ENCODE data around the gene SUPT4H1. TPM values are rescaled to one million over a fixed set of nuclear protein-coding genes. Genes with fewer than 3 reads are reported as not detected.

SUPT4H1 gene
- total RNA-seq, 2 donors from 2014 or later, result 50.0 to 51.4 TPM

DNA sequence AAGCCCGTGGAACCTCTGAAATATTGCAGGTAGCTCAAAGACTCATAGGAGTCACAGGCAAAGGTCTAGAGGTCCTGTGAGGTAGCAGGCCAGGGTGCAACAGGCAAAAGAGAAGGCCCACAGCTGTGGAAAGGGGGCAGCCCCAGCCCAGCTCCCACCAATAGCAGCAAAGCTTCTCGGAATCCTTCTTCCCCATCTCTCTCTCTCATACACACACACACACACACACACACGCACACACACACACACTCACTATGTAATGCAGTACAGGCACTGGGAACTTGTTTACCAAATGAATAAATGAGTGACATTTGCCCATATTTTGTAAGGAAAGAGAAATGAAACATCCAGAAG is 16.8 kb upstream of the SUPT4H1 start:
- no peaks in the 10 kb centered on the region for H3K9me3 ChIP-seq

DNA sequence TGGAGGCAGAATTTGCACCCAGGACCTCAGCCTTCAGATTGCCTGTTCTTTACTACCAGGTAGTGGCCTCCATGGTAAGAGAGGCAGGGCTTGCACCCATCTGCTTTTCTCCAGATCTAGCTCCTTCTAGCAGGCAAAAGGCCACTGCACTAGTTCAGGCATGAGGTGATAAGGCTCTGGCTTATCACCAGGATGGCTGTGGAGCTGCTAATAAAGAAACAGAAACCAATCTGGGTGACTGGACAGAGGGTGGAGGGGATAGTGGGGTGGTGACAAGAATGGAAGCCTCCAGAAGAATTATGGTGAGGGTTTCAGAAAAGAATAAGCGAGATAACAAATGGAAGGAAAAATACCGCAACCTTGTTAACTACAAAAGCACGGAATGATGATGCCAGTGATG is 15.5 kb upstream of the SUPT4H1 start:
- Histone ChIP-seq H3K4me3 (no peak overlapping the region), H3K27me3 (no peaks in the 10 kb centered on the region), H3K27ac (no peak overlapping the region), H3K36me3 (no peaks in the 10 kb centered on the region), H3K9me3 (no peaks in the 10 kb centered on the region), H3K4me1 (no peaks in the 10 kb centered on the region)
- TF ChIP-seq, protein P1, sequence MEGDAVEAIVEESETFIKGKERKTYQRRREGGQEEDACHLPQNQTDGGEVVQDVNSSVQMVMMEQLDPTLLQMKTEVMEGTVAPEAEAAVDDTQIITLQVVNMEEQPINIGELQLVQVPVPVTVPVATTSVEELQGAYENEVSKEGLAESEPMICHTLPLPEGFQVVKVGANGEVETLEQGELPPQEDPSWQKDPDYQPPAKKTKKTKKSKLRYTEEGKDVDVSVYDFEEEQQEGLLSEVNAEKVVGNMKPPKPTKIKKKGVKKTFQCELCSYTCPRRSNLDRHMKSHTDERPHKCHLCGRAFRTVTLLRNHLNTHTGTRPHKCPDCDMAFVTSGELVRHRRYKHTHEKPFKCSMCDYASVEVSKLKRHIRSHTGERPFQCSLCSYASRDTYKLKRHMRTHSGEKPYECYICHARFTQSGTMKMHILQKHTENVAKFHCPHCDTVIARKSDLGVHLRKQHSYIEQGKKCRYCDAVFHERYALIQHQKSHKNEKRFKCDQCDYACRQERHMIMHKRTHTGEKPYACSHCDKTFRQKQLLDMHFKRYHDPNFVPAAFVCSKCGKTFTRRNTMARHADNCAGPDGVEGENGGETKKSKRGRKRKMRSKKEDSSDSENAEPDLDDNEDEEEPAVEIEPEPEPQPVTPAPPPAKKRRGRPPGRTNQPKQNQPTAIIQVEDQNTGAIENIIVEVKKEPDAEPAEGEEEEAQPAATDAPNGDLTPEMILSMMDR (IDR thresholded peaks at IDR 0.05), result no peak
- no peak for DNase-seq (ENCODE audit: low spot score)

More for the DNA sequence above, 16.8 kb upstream of the SUPT4H1 start:
- DNase-seq (ENCODE audit: low spot score), result no peak
- TF ChIP-seq, protein P1 (IDR thresholded peaks at IDR 0.05), result no peak
- Histone ChIP-seq H3K27me3 (no peaks in the 10 kb centered on the region), H3K4me1 (no peaks in the 10 kb centered on the region), H3K4me3 (no peak overlapping the region), H3K36me3 (no peaks in the 10 kb centered on the region), H3K27ac (no peak overlapping the region)

DNA sequence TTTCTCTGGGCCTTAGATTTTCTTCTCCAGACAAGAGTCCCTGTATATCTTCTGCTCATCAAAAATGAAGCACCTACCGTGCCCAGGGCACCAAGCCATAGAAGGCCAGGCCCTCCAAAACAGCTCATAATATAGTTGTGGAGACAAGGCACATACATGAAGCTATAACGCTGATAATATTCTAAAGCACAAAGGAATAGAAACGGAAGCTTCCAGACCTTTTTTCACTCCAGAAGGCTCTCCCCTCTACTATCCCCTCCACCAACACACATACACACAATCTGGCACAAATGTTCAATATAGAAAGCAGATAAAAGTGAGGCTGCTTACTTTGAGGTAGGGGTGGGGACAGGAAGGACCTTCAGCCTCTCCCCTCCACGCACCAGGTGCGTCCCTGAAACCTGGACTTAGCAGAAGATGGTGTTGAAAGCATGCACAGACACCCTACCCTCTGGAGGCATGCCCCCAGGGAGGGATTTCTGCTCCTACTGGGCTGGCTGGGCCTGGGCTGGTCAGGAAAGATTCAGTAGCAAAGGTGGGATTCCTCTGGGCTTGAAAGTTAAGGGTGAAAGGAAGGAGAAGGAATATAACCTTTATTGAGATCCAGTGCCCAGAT is 14.1 kb upstream of the SUPT4H1 start:
- no peak overlapping the region for H3K4me3 ChIP-seq
- H3K9me3 ChIP-seq, result no peaks in the 10 kb centered on the region
- no peak overlapping the region for H3K27ac ChIP-seq
- DNase-seq (ENCODE audit: low spot score), result no peak
- no peaks in the 10 kb centered on the region for H3K4me1 ChIP-seq
- no peaks in the 10 kb centered on the region for H3K27me3 ChIP-seq
- TF ChIP-seq, protein P1 (IDR thresholded peaks at IDR 0.05), result no peak
- H3K36me3 ChIP-seq, result no peaks in the 10 kb centered on the region

DNA sequence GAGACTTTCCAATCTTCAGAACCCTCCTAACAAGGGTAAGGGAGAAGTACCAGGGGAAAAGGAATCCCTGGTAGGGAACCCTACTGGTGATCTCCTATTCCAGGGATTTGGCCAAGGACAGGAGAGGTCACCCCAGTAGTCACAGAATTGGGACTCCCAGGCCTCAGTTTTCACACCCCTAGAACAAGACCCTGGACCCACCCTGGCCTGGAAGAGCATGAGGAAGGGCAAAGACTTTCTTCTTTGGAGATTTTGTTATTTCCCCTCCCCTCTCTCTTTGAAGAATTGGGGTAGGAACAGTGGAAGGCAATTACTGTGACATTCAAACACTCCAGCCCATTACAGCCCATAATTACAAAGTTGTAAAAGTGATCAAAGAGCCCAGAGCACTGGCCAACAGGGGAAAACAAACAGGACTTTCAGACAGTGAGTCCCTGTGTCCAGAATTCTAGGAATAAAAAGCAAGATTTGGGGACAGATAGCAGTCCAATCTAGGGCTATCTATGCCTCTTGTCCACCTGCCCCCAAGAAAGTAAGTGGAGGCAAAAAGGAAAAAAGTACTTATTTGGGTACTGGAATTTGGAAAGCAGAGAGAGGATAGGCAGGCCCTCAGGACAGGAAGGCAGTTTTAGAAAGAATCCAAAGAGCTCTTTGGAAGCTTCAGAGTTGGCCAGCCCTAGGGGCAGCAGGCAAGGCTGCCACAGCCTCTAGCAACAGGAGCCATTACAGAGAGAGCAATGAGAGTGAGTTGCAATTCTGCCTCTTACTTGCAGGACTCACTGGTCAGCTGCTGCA is 13.4 kb upstream of the SUPT4H1 start:
- TF ChIP-seq, protein P1 (IDR thresholded peaks at IDR 0.05), result no peak
- no peak overlapping the region for H3K27ac ChIP-seq
- DNase-seq (ENCODE audit: low spot score), result no peak
- no peaks in the 10 kb centered on the region for H3K27me3 ChIP-seq
- no peak overlapping the region for H3K4me3 ChIP-seq
- no peaks in the 10 kb centered on the region for H3K36me3 ChIP-seq
- H3K9me3 ChIP-seq, result no peaks in the 10 kb centered on the region
- no peaks in the 10 kb centered on the region for H3K4me1 ChIP-seq

DNA sequence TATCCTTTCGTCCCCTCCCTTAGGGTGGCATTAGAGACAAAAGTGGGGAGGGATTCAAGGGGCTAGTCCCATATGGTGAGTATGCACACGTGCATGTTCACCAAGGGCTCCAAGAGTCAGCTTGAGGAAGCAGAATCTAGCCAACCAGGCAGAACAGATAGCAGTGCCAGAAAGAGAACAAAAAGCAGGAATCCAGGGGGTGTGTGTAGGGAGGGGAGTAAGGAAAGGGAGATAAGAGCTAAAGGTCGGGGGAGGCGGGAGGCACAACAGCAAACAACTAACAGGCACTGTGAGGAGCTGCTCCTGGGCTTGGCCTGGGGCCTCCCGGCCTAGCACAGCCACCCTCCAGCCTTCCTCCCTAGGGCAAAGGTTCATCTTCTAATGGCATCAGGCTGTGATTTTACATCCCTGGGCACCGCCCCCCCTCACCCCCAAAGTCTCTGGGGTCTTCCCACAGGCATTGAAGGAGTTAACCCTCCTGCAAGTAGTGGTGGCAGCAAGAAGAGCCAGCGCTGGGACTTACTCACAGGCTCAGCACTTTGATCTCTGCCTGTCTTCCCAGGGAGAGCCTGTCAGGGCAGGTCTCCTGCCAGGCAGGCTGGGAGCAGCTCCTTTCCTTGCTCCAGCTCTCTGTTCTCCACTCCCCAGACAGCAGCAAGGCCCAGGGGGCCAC is 12.4 kb upstream of the SUPT4H1 start:
- H3K27me3 ChIP-seq, result no peaks in the 10 kb centered on the region
- no peaks in the 10 kb centered on the region for H3K36me3 ChIP-seq
- DNase-seq (ENCODE audit: low spot score), result no peak
- TF ChIP-seq, protein P1 (IDR thresholded peaks at IDR 0.05), result no peak
- no peaks in the 10 kb centered on the region for H3K4me1 ChIP-seq
- H3K9me3 ChIP-seq, result no peaks in the 10 kb centered on the region
- no peak overlapping the region for H3K4me3 ChIP-seq
- H3K27ac ChIP-seq, result no peak overlapping the region

All from right atrium auricular region (tissue), 2 donors.